Duodenal mucosa (tissue), 2 donors: ENCODE results near the gene PRRC2A.

Source experiments
- H3K27ac ChIP-seq: one replicate; pipeline ENCODE4 v1.7.0; 2013; ENCODE audit warnings: low read depth, low read length
- H3K27me3 ChIP-seq, 2 donors: one replicate each; pipeline ENCODE4 v1.7.0; 2013; ENCODE audit warnings: low read length in 2 of 2, control low read depth in 1 of 2; ENCODE audit not compliant: insufficient read depth in 2 of 2, control insufficient read depth in 1 of 2
- H3K36me3 ChIP-seq, 2 donors: one replicate each; pipeline ENCODE4 v1.7.0; 2013; ENCODE audit warnings: low read length in 2 of 2, control low read depth in 1 of 2; ENCODE audit not compliant: insufficient read depth in 2 of 2, control insufficient read depth in 1 of 2
- H3K4me1 ChIP-seq, 2 donors: one replicate each; pipeline ENCODE4 v1.7.0; 2013; ENCODE audit warnings: low read length in 2 of 2, control low read depth in 1 of 2; ENCODE audit not compliant: insufficient read depth in 2 of 2, control insufficient read depth in 1 of 2
- H3K4me3 ChIP-seq, 2 donors: one replicate each; pipeline ENCODE4 v1.7.0; 2013; ENCODE audit warnings: low read length in 2 of 2, low read depth in 1 of 2
- H3K9ac ChIP-seq, 2 donors: one replicate each; pipeline ENCODE4 v1.7.0; 2013; ENCODE audit warnings: low read length in 2 of 2, low read depth in 1 of 2
- H3K9me3 ChIP-seq, 2 donors: one replicate each; pipeline ENCODE4 v1.7.0; 2013; ENCODE audit warnings: low read length in 2 of 2, control low read depth in 1 of 2; ENCODE audit not compliant: control insufficient read depth in 1 of 2

PRRC2A gene

GRCh38 chr6:31687321-31687720 lies 66.8 kb downstream of the PRRC2A start:
- H3K36me3 ChIP-seq: peaks cover 46 to 62% of the 10 kb centered on the region in 2 donors
- H3K27me3 ChIP-seq: no peaks in the 10 kb centered on the region
- H3K9ac ChIP-seq: no peak overlapping the region
- H3K4me1 ChIP-seq: peaks cover 16 to 26% of the 10 kb centered on the region in 2 donors
- no peak overlapping the region for H3K27ac ChIP-seq
- no peak overlapping the region for H3K4me3 ChIP-seq
- no peaks in the 10 kb centered on the region for H3K9me3 ChIP-seq
